Stimulated activated CD4-positive, alpha-beta T cell treated with anti-CD3 and anti-CD28 coated beads, TNF-alpha, amount 100 ng/mL, for 48 hours (primary cell): ENCODE data around the gene OR8B4.
"Not testable (repeated sequence)": the region's sequence is repeated elsewhere in the genome, so short reads cannot be mapped to it uniquely, and the experiment has no call there.

ENCODE experiments used
- DNase-seq, 3 donors: peaks; one replicate each; pipeline ENCODE4 v3.0.0-alpha.2; 2020; ENCODE audit warnings: low read depth in 3 of 3

Gene OR8B4

GRCh38 chr11:124424384-124424921, at the start of gene OR8B4:
OR8B4 (minus strand) TSS chr11:124424871; CDS start chr11:124424871, 0 bp downstream.
- no peak for DNase-seq

GRCh38 chr11:124474079-124474478, 49.4 kb upstream of the OR8B4 start:
- DNase-seq = no peak

GRCh38 chr11:124473476-124473875, 48.8 kb upstream of the OR8B4 start:
- DNase-seq = no peak

- no peak for DNase-seq
Observed at GRCh38 chr11:124470561-124471227, 46.0 kb upstream of the OR8B4 start.

GRCh38 chr11:124467381-124467927, 42.8 kb upstream of the OR8B4 start:
- DNase-seq = no peak

GRCh38 chr11:124465368-124465767, 40.7 kb upstream of the OR8B4 start:
- DNase-seq = no peak

GRCh38 chr11:124463990-124464389, 39.3 kb upstream of the OR8B4 start:
- no peak for DNase-seq

- DNase-seq = no peak
Observed at GRCh38 chr11:124463324-124463723, 38.7 kb upstream of the OR8B4 start.

- no peak for DNase-seq
Observed at GRCh38 chr11:124460459-124460858, 35.8 kb upstream of the OR8B4 start.

- DNase-seq = not testable (repeated sequence)
Observed at GRCh38 chr11:124459379-124459778, 34.7 kb upstream of the OR8B4 start.

GRCh38 chr11:124454552-124454951, 29.9 kb upstream of the OR8B4 start:
- DNase-seq = no peak

GRCh38 chr11:124446916-124447315, 22.2 kb upstream of the OR8B4 start:
- DNase-seq = no peak

GRCh38 chr11:124445646-124446150, 21.0 kb upstream of the OR8B4 start, which contains the start of gene OR8B8:
OR8B8 (minus strand) TSS chr11:124445696; CDS start chr11:124441085, 4,611 bp downstream.
- DNase-seq = no peak

GRCh38 chr11:124442847-124443246, 18.2 kb upstream of the OR8B4 start:
- no peak for DNase-seq

GRCh38 chr11:124442442-124442841, 17.8 kb upstream of the OR8B4 start:
- no peak for DNase-seq

- no peak for DNase-seq
Observed at GRCh38 chr11:124441519-124441918, 16.8 kb upstream of the OR8B4 start.

- DNase-seq = no peak
Observed at GRCh38 chr11:124441081-124441480, 16.4 kb upstream of the OR8B4 start.

GRCh38 chr11:124440608-124441007, 15.9 kb upstream of the OR8B4 start:
- no peak for DNase-seq

- DNase-seq = no peak
Observed at GRCh38 chr11:124434699-124435098, 10.0 kb upstream of the OR8B4 start.

- DNase-seq = no peak
Observed at GRCh38 chr11:124429599-124429998, 4.9 kb upstream of the OR8B4 start.

GRCh38 chr11:124421043-124421442, 3.6 kb downstream of the OR8B4 start:
- DNase-seq = no peak

GRCh38 chr11:124415356-124415923, 9.2 kb downstream of the OR8B4 start:
- DNase-seq = no peak

GRCh38 chr11:124409906-124410305, 14.8 kb downstream of the OR8B4 start:
- no peak for DNase-seq
